GM18907 (cell line): Measurements from ENCODE around the gene PHYH.
"Not testable (repeated sequence)": the region's sequence is repeated elsewhere in the genome, so short reads cannot be mapped to it uniquely, and the experiment has no call there.

Experiments
- ATAC-seq: cut with Tn5 transposase; IDR thresholded peaks from one replicate; pipeline ENCODE4 v1.9.1; 2021; ENCODE audit warnings: mild to moderate bottlenecking, moderate library complexity; ENCODE audit not compliant: unreplicated experiment

The PHYH gene

DNA sequence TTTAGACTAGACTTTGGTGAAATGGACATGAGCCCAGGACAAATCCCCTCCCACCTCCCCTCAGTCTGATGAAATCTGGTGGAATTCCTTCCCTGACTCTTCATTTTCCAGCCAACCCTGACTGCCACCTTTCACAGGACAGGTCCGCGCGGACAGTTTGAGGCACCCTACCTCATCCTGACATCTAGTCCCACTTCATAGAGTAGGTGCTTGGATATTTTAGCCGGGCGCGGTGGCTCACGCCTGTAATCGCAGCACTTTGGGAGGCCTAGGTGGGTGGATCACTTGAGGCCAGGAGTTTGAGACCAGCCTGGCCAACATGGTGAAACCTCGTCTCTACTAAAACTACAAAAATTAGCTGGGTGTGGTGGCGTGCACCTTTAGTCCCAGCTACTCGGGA lies 23.7 kb downstream of the PHYH start:
- ATAC-seq = not testable (repeated sequence)

DNA sequence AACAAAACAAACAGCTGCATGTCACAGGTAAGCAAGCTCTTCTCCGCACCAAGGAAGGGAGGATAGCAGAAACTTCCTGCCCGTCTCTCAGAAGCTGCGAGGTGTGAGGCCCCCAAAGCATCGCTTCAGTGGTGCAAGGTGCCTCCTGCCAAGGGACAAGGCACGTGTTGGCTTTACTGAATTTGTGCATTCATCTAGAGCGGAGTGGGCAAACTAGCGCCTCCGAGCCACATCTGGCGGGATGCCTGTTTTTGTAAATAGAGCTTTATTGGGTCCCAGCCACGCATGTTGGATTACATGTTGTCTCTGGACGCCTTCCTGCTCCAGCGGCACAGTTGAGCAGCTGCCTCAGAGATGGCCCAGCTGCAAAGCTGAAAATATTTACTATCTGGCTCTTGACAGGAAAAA lies 27.7 kb downstream of the PHYH start:
- ATAC-seq = no peak

DNA sequence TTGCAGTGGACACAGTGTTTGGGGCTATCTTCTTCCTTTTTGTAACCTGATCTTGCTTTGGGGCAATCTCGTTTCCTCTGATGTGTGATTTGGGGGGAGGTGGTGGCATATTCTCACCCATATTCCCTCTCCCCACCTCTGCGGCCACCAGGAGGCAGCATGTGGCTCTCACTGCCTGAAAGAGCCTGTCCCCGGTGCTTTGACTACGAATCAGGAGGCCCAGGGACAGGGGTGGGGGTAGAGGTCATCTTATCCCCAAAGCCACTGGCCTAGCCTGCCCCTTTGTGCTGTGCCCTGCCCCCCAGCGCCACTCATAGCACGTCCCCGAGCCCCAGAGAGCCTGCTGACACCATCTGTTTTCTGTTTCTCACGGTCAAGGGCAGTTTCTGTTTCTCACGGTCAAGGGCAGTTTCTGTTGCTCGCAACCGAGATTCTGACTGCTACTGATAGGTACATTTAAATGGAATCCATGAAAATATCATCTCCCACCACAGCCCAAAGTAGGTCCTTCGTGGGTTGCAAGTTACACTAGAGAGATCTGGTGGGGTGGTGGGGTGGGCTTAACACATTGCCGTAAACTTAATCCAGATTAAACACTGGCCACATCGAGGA lies 28.2 kb downstream of the PHYH start:
- ATAC-seq = no peak

DNA sequence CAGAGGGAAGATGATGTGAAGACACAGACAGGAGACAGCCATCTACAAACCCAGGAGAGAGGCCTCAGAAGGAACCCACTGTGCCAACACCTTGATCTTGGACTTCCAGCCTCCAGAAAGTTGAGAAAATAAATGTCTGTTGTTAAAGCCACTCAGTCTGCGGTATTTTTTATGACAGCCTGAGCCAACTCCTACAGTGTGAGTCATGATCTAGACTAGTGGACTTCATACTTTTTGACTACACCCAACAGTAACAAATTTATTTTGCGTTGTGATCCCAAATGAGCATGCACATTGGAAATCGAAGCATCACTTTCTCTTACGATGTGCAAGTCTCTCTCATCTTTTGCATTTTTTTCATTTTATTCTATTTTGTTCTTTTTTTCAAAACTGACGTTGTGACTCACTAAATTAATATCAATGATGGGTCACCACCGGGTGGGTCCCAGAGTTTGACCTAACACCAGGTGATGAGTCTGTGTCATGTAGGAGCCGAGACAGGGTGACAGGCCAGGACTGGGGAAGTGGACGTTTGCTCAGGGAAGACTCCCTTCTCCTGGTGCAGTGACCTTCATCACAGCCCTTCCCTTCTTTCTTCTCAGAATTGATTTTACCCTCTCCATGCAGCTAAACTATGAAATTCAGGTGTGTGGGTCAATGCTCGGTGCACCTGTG lies 28.9 kb downstream of the PHYH start:
- ATAC-seq = no peak

DNA sequence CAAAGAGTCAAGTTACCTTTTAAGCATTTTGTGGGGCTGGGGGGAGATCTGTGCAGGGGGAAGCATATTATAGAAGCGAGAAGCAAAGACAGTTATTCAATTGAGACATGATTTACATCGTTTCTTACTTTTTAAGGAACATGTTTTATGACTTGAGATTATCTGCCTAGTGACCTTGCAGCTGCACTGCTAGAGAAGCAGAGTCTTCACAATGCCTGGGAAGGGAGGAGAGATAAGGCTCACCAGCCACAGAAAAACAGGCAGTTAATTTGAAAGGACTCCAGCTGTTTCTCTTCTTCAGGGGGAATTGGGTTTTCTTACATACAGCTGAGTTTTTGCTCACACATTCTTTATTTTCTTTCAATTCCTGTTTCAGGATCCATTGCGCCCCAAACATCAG lies 31.0 kb downstream of the PHYH start:
- ATAC-seq = no peak

DNA sequence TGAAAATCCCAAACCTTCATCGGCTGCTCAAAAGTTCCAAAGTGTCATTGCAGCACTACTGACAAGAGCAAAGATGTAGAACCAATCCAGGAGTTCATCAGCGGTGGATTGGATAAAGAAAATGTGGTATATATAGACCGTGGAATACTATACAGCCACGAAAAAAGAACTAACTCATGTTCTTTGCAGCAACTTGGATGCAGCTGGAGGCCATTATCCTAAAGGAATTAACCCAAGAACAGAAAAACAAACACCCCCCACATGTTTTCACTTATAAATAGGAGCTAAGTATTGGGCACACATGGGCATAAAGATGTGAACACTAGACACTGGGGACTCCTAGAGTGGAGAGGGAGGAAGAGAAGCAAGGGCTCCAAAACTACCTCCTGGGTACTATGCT lies 31.6 kb downstream of the PHYH start:
- ATAC-seq = no peak

DNA sequence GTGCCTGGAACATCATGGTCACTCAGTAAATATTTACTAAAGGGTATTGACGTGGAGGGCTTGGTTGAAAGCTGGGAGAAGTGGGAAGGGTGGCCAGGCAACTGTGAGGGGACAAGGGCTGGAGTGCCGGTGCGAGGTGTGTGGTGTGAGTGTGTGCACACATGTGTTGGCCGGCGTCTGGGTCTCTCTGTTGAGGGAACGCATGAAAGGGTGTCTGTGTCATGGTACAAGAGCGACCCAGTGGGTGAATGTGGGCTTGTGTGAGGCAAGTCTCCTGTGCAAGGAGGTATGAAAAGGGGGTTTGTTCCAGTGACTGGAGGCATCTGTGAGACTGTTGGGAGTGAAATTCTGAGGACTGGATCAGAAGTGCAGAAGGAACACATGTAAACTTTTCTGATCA lies 36.3 kb downstream of the PHYH start:
- no peak for ATAC-seq

DNA sequence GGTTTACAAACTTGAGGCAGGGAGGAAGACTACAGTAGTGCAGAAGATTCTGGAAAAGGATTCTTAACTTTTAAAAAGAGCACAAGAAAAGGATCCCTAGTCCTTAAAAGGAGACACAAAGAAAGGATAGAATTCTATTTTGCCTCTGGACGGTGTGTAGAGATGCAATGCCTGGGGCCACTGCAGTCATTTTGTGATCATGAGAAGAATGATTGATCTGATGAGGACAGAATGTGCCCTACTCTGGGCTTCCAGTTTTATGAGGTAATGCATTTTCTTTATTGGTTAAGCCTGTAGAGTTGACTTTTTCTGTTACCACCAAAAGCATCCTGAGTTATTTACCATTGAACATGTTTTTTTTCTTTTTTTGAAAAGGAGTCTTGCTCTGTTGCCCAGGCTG lies 37.4 kb downstream of the PHYH start:
- ATAC-seq = no peak

DNA sequence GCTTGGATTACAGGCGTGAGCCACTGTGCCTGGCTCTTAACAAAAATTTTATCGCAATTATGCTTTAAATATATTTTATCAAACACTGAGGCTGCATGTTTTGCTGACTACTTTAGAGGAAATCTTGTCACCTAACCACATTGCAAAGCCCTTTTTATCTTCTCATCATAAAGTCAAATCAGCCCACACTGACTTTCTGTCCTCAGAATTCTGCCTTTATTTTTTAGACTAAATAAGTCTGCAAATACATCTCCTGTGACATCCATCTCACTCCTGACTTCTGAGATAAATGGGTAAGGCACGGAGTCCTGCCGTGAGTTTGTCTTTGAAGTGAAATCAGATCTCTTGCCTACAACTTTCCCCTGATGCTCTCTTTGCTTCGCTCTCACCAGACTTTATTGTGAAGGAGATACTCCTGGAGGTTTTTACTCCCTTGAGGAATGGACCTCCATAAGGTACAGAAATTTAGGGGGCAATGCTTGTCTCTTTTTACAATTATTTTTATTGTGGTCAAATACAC lies 42.2 kb downstream of the PHYH start:
- no peak for ATAC-seq

DNA sequence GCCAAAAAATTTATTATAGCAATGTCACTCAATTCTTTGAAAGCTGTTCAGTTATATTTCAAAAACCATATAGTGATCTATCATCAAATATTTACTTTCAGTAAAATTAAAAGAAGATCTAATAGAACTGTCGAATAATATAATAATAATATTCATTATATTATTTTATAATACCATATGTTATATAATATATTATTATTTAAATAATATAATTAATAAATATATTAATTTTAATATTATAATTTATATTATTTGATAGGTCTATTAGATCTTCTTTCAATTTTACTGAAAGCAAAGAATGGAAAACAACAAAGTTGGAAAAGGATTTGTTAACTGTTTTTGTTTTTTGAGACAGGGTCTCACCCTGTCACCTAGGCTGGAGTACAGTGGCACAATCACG lies 43.2 kb downstream of the PHYH start:
- ATAC-seq = no peak

DNA sequence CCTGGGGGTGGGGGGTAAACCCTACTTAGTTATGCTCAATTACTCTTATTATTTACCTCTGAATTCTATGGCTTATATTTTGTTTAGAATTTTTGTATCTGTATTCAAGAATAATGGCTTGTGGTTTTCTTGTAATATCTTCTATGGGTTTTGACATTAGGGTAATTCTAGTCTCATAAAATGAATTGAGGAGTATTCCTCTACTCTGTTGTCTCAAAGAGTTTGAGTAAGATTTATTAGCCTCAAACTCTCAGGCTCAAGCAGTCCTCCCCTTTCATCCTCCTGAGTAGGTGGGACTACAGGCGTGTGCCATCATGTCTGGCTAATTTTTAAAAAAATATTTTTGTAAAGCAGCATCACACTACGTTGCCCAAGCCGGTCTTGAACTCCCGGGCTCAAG lies 46.1 kb downstream of the PHYH start:
- no peak for ATAC-seq

DNA sequence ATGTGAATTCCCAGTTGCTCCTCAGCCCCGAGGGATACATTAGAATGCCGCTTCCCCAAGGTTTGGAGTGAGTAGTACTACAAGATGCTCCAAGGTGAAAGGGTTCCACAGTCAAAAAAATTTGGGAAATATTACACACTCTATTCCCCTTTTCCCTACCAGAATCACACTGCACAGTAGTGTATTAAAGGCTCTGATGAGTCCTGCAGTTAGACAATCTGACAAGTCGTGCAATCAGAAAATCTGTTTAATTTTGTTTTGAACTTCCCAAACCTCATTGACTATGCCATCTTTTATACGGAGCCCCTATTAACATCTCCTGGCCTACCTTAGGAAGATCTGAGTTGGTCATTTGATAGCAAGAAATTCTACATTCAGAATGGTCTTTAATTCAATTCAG lies 52.1 kb downstream of the PHYH start:
- ATAC-seq = no peak

DNA sequence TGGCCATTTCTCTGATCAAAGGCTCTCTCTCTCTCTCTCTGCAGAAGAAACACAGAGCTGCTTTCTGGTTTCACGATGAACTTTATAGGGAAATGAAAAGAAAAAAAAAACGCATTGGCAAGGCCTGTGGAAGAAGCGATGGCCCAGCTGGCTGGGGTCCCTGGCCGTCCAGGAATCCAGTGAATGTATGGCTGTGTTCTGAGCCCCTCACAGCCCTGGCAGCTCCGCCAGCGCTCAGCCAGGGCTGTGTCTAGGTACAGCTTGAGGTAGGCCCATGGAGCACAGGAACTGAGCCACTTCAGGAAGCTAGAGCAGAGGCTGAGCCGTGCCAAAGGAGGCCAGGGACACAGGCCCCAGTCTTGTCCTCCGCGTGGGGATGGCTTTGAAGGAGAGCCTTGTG lies 52.6 kb downstream of the PHYH start:
- no peak for ATAC-seq

DNA sequence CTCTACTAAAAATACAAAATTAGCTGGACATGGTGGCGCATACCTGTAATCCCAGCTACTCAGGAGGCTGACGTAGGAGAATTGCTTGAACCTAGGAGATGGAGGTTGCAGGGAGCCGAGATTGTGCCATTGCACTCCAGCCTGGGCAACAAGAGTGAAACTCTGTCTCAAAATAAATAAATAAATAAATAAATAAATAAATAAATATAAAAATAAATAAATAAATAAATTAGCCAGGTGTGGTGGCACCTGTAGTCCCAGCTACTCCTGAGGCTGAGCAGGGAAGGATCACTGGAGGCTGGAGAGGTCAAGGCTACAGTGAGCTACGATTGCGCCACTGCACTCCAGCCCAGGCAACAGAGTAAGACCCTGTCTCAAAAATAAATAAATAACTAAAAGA lies 57.6 kb downstream of the PHYH start:
- ATAC-seq = not testable (repeated sequence)

DNA sequence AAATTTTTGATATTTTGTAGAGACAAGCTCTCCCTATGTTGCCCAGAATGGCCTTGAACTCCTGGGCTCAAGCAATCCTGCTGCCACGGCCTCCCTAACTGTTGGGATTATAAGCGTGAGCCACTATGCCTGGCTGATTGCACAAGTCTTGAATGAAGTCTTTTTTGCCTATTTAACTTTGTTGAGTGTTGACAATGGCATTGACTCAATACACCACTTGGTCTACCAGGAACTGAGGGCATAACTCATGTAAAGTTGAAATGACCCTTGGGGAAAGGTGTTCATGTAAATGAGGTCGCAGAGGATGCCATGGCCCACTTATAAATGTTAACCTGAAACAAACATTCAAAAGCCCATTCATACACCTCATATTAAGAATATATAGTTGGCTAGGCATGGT lies 58.3 kb downstream of the PHYH start:
- no peak for ATAC-seq

DNA sequence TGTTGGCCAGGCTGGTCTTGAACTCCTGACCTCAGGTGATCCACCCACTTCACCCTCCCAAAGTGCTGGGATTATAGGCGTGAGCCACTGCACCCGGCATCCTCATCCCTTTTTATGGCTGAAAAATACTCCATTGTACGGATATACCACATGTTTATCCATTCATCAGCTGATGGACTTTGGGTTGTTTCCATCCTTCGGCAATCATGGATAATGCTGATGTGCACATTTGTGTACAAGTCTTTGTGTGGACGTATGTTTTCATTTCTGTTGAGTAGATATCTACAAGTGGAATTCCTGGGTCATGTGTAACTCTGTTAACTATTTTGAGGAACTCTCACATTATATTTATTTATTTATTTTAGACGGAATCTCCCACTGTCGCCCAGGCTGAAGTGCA lies 59.9 kb downstream of the PHYH start:
- no peak for ATAC-seq

DNA sequence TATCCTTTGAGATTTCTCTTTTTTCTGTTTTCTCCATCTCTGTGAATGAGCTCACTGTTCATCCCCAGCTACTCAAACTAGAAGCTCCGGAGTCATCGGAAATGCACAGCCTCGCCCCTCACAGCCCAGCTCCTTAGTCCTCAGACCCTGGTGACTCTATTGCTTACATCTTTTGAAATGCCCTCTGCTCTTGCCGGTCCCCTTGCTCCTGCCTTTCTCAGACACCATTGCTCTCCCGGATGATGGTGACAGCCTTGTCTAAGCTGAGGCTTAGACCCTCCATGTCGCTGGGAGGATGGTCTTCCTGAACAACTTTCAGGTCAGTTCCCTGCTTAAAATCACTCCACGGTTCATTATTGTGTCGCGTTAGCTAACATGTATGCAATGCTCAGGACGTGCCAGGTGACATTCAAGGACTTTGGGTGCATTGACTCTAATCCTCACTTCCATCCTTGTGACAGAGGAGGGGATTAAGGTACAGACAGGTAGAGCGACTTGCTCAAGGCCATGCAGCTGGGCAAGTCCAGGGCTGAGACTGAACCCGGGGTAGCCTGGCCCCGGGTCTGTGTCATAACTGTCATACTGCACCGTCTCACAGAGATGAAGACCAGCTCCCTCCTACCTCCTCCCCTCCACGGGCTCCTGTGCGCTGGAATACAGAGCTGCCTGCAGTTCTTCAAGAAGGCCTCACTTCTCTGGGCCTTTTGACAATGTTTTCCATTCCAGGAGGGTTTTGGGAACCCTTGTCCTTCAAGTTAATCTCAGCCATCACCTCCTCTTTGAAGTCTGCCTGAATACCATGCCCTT lies 61.4 kb downstream of the PHYH start:
- ATAC-seq = no peak

DNA sequence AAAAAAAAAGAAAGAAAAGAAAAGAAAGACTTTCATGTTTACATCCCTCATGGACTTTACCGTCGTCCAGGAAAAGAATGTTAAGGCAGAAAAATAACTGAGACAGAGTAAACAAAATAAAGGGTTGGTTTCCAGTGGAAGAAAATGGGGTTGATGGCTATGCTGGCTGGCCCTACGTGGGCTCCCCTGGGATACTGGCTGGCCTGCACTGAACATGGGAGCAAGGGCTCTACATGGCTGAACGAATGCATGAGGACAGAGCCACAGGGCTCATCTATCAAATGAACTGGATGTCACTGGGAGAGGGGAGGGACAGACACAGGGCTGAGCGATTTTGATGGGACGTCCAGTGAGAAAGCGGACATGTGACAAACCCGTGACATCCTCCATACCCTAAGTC lies 63.2 kb downstream of the PHYH start:
- no peak for ATAC-seq

DNA sequence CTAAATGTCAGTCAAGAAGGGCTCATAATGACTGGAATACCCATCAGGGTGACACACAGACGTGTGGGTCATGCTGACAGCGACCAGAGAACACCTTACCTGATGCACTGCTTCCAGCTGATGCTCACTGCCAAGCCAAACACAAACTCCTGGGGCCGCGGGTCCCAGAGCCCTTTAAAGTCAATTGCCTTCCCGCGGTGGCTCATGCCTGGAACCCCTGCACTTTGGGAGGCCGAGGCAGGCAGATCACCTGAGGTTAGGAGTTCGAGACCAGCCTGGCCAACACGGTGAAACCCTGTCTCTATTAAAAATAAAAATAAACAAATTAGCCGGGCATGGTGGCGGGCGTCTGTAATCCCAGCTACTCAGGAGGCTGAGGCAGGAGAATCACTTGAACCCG lies 65.1 kb downstream of the PHYH start:
- not testable (repeated sequence) for ATAC-seq

DNA sequence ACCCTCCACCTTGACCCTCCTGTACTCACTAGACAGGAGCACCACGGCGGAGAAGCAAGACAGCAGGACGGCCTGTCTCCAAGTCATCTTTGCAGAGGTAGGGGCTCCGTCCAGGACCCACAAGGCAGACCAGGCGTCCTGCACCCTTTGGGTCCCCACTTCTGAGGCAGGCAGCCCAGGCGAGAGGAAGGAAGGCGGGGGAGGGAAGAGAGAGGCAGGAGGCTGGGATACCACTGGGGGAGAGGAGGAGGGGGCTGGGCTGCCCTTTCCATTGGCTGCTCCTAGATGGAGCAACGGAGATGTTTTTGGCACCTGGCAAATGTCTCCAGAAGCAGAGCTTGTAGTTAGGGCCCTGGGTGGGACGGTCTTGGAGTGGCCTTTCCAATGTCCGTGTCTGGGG lies 65.7 kb downstream of the PHYH start, which contains the start of gene UCMA:
Gene UCMA (minus strand): TSS at position 203 of the 400 bp plus-strand sequence. CDS start 116 bp downstream, at position 87.
- no peak for ATAC-seq

DNA sequence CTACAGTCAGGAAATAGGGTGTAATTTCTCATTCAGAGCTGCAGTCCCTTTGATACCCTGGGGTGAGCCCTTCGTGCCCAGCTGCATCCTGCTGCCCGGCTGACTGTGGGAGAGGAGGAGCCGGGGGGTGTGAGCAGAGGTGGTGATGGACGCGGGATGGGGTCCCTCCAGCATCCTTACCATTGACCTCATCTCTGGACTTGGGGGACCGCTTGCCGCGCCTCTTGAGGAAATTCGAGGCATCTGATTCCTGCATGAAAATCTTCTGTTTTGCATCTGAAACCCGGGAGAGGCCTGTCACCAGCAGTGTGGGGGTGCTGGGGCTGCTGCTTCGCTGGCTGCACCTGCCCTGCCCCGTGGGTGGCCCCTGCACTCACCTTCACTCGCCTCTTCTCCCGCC lies 66.5 kb downstream of the PHYH start:
- no peak for ATAC-seq

DNA sequence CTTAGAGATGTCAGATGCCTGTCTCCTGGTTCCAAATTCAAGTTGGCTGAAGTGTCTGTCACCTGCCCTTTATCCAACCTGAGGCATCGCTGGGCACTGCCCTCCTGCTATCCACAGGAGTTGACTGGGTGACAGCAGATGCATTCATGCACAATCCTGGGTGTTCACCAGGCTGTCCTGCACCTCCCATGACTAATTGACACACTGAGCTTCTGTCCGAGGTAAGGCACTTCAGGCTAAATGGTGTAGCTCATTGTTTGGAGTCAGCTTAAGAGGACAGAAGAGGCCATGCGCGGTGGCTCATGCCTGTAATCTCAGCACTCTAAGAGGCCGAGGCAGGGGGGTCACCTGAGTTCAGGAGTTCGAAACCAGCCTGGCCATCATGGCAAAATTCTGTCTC lies 68.1 kb downstream of the PHYH start:
- no peak for ATAC-seq
